Thoracic aorta (tissue), 2 donors: ENCODE results near the gene FXYD1. TPM values are rescaled to one million over a fixed set of nuclear protein-coding genes. Genes with fewer than 3 reads are reported as not detected.

Experiments
- ATAC-seq: fragments of 150-250 bp; one replicate; pipeline ENCODE4 v1.8.0; 2017; ENCODE audit warnings: low read depth; ENCODE audit not compliant: insufficient number of reproducible peaks, low FRiP score
- DNase-seq: peaks from one replicate; pipeline ENCODE4 v3.0.0-alpha.2; 2020; ENCODE audit warnings: low spot score
- H3K27ac ChIP-seq, 2 donors: fragments of 200-600 bp; sonication (generic); 1 replicate in 1 of 2; 2 replicates in 1 of 2; pipeline ENCODE4 v1.5.1; 2016; ENCODE audit warnings: mild to moderate bottlenecking in 2 of 2, moderate library complexity in 2 of 2
- H3K27me3 ChIP-seq: fragments of 200-600 bp; sonication (generic); replicated peaks from 2 replicates; pipeline ENCODE4 v1.6.0; 2016; ENCODE audit warnings: mild to moderate bottlenecking; ENCODE audit not compliant: insufficient read depth
- H3K36me3 ChIP-seq: fragments of 200-600 bp; sonication (generic); one replicate; pipeline ENCODE4 v1.5.1; 2016
- H3K4me1 ChIP-seq, 2 donors: fragments of 200-600 bp; sonication (generic); 1 replicate in 1 of 2; 2 replicates in 1 of 2; pipeline versions ENCODE4 v1.5.1 to v1.6.0; 2016; ENCODE audit warnings: low read depth in 2 of 2, mild to moderate bottlenecking in 1 of 2; ENCODE audit not compliant: control insufficient read depth in 1 of 2
- H3K4me3 ChIP-seq: fragments of 200-600 bp; sonication (generic); 2 replicates; pipeline ENCODE4 v1.5.1; 2016; ENCODE audit warnings: mild to moderate bottlenecking
- H3K9me3 ChIP-seq: fragments of 200-600 bp; sonication (generic); 2 replicates; pipeline ENCODE4 v1.5.1; 2016
- CTCF ChIP-seq: fragments of 200-600 bp; sonication (generic); IDR thresholded peaks from one replicate; pipeline ENCODE4 v1.5.1; 2019; ENCODE audit warnings: antibody characterized with exemption
- total RNA-seq, 2 donors: library from RNA; depleted of rRNA; stranded (reverse); fragments of >200 nt; gene quantifications; one replicate each; pipeline versions ENCODE4 v1.1.0 to v1.2.3, GENCODE V29; 2016

FXYD1 gene
- total RNA-seq, 2 donors from 2014 or later: 50.7 to 65.8 TPM

- Histone ChIP-seq H3K9me3 (no peaks in the 10 kb centered on the region), H3K4me1 (no peaks in the 10 kb centered on the region), H3K27me3 (no peaks in the 10 kb centered on the region), H3K36me3 (no peaks in the 10 kb centered on the region), H3K4me3 (no peak overlapping the region), H3K27ac (no peak overlapping the region)
- no peak for TF ChIP-seq CTCF
- ATAC-seq (no peak), DNase-seq (no peak)
These were observed 45.6 kb downstream of the FXYD1 start for GRCh38 chr19:35184267-35184666.

- ATAC-seq (no peak), DNase-seq (no peak)
- Histone ChIP-seq H3K27me3 (no peaks in the 10 kb centered on the region), H3K9me3 (no peaks in the 10 kb centered on the region), H3K36me3 (no peaks in the 10 kb centered on the region), H3K4me1 (no peaks in the 10 kb centered on the region), H3K4me3 (no peak overlapping the region), H3K27ac (no peak overlapping the region)
- no peak for TF ChIP-seq CTCF
These were observed 46.3 kb downstream of the FXYD1 start for GRCh38 chr19:35184884-35185283.

Other genes starting within 250 kb of the FXYD1 start
- gene ZNF30, start 211.9 kb upstream of the FXYD1 start, total RNA-seq: 1 to 10 TPM; 1.5 to 1.7 TPM
- gene ZNF792, start 174.6 kb upstream of the FXYD1 start, total RNA-seq: 1 to 10 TPM; 5.5 to 8.5 TPM
- 10 to 100 TPM; 42.9 to 83.5 TPM for gene GRAMD1A, start 138.5 kb upstream of the FXYD1 start, total RNA-seq
- gene SCN1B, start 108.4 kb upstream of the FXYD1 start, total RNA-seq: 10 to 100 TPM; 25.1 to 26.0 TPM
- gene HPN, start 97.1 kb upstream of the FXYD1 start, total RNA-seq: 1 to 10 TPM in 1 of 2 donors, under 1 TPM in 1; 0.35 to 5.4 TPM
- gene FXYD3, start 23.0 kb upstream of the FXYD1 start, total RNA-seq: 1 to 10 TPM in 1 of 2 donors, under 1 TPM in 1; 0.68 to 6.4 TPM
- gene LGI4, start 3.8 kb upstream of the FXYD1 start, total RNA-seq: 10 to 100 TPM in 1 of 2 donors, 1 to 10 TPM in 1; 7.9 to 17.4 TPM
- gene FXYD7, start 4.4 kb downstream of the FXYD1 start, total RNA-seq: not detected
- gene FXYD5, start 15.9 kb downstream of the FXYD1 start, total RNA-seq: 100 to 1,000 TPM in 1 of 2 donors, 10 to 100 TPM in 1; 65.0 to 106 TPM
- not detected for gene FAM187B, start 89.9 kb downstream of the FXYD1 start, total RNA-seq
- gene LSR, start 110.2 kb downstream of the FXYD1 start, total RNA-seq: 1 to 10 TPM; 7.6 to 9.3 TPM
- 100 to 1,000 TPM in 1 of 2 donors, 10 to 100 TPM in 1; 90.4 to 143 TPM for gene USF2, start 130.1 kb downstream of the FXYD1 start, total RNA-seq
- gene HAMP, start 143.7 kb downstream of the FXYD1 start, total RNA-seq: under 1 TPM in 1 of 2 donors, not detected in 1; 0.28 TPM
- 1 to 10 TPM in 1 of 2 donors, not detected in 1; 2.8 TPM for gene MAG, start 153.3 kb downstream of the FXYD1 start, total RNA-seq
- gene CD22, start 190.4 kb downstream of the FXYD1 start, total RNA-seq: 1 to 10 TPM; 1.4 to 3.6 TPM
- not detected for gene FFAR1, start 209.1 kb downstream of the FXYD1 start, total RNA-seq
- not detected for gene FFAR3, start 219.6 kb downstream of the FXYD1 start, total RNA-seq
- not detected for gene GPR42, start 232.2 kb downstream of the FXYD1 start, total RNA-seq